ENCODE measurements around the gene DUSP1. TPM values are rescaled to one million over a fixed set of nuclear protein-coding genes. Genes with fewer than 3 reads are reported as not detected.

The DUSP1 gene
- total and polyA plus RNA-seq, 2 of the 13 experiments (the other 11 are each of a cell fraction or from before 2014, with no cell fraction given) = 27.1 to 55.5 TPM

DNA sequence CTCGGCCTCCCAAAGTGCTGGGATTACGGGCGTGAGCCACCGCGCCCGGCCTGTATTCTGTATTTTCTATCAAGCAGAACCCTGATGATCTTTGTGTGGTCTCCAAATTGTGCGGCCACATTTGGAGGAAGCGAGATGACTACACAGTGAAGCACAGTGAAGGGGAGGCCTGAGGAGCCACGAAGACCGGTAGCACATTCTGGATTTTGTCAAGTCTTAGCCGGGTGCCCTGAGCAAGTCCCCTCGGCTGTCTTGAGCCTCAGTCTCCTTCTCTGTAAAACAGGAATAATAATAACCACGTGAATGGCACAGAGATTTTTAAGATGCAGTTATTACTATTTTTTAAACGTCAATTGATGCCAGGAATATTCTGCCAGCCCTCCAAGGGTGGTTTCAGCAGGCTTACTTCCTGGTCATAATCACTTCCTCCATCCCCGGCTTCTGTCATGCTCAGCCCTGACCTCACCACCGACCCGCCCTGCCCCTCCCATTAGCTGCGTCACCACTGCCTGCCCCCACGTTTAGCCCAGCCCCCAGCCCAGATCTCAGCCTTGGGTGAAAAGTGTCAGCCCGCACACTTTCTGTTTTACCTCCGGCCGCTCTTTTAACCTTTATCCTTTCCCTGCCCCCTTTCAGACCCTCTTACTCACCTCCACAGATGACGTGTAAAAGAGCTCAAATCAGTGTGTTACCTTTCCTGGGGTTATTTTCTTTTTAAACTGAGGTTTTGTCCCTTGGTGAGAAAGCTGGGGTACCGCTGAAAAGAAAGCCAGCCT, 36.1 kb upstream of the DUSP1 start (continued):
- no peak for TF ChIP-seq CTCF (CRISPR knock-in tag; IDR thresholded peaks at IDR 0.05)
- no peak for TF ChIP-seq KDM4B (CRISPR knock-in tag; IDR thresholded peaks at IDR 0.05)
- TF ChIP-seq HIVEP1 (CRISPR knock-in tag; IDR thresholded peaks at IDR 0.05) = no peak
- no peak for TF ChIP-seq MBD4 (IDR thresholded peaks at IDR 0.05; ENCODE audit: borderline replicate concordance, low read length)
- TF ChIP-seq, protein P1, sequence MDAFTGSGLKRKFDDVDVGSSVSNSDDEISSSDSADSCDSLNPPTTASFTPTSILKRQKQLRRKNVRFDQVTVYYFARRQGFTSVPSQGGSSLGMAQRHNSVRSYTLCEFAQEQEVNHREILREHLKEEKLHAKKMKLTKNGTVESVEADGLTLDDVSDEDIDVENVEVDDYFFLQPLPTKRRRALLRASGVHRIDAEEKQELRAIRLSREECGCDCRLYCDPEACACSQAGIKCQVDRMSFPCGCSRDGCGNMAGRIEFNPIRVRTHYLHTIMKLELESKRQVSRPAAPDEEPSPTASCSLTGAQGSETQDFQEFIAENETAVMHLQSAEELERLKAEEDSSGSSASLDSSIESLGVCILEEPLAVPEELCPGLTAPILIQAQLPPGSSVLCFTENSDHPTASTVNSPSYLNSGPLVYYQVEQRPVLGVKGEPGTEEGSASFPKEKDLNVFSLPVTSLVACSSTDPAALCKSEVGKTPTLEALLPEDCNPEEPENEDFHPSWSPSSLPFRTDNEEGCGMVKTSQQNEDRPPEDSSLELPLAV (CRISPR knock-in tag; conservative IDR thresholded peaks at IDR 0.05; ENCODE audit: low read depth) = no peak
- no peak for TF ChIP-seq GPN1 (CRISPR knock-in tag; IDR thresholded peaks at IDR 0.05; ENCODE audit: borderline replicate concordance)
- TF ChIP-seq RFX5 (IDR thresholded peaks at IDR 0.05; ENCODE audit: low read depth, low read length) = no peak; the same call in 1 of the 2 replicates
- no peak for TF ChIP-seq ZNF775 (CRISPR knock-in tag; IDR thresholded peaks at IDR 0.05; ENCODE audit: borderline replicate concordance)
- TF ChIP-seq FOSL1 (CRISPR knock-in tag; IDR thresholded peaks at IDR 0.05; ENCODE audit: borderline replicate concordance) = no peak
- TF ChIP-seq, protein P2, sequence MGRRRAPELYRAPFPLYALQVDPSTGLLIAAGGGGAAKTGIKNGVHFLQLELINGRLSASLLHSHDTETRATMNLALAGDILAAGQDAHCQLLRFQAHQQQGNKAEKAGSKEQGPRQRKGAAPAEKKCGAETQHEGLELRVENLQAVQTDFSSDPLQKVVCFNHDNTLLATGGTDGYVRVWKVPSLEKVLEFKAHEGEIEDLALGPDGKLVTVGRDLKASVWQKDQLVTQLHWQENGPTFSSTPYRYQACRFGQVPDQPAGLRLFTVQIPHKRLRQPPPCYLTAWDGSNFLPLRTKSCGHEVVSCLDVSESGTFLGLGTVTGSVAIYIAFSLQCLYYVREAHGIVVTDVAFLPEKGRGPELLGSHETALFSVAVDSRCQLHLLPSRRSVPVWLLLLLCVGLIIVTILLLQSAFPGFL (CRISPR knock-in tag; IDR thresholded peaks at IDR 0.05) = no peak
- no peak for TF ChIP-seq ZEB1 (IDR thresholded peaks at IDR 0.05; ENCODE audit: insufficient replicate concordance, low read depth)
- no peak for TF ChIP-seq FOXA1 (IDR thresholded peaks at IDR 0.05)
- TF ChIP-seq FOXA1 (CRISPR knock-in tag; IDR thresholded peaks at IDR 0.05) = no peak
- no peak for TF ChIP-seq MTA3 (CRISPR knock-in tag; IDR thresholded peaks at IDR 0.05)
- TF ChIP-seq, protein P3, sequence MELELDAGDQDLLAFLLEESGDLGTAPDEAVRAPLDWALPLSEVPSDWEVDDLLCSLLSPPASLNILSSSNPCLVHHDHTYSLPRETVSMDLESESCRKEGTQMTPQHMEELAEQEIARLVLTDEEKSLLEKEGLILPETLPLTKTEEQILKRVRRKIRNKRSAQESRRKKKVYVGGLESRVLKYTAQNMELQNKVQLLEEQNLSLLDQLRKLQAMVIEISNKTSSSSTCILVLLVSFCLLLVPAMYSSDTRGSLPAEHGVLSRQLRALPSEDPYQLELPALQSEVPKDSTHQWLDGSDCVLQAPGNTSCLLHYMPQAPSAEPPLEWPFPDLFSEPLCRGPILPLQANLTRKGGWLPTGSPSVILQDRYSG (CRISPR knock-in tag; IDR thresholded peaks at IDR 0.05) = no peak
- TF ChIP-seq ETS1 (CRISPR knock-in tag; IDR thresholded peaks at IDR 0.05) = no peak
- TF ChIP-seq HNF4G (IDR thresholded peaks at IDR 0.05; ENCODE audit: borderline replicate concordance, low read depth, low read length) = peak; percentile 5; the same call in 1 of the 2 replicates
- no peak for TF ChIP-seq HNF4G (CRISPR knock-in tag; IDR thresholded peaks at IDR 0.05; ENCODE audit: borderline replicate concordance, low read depth)
- TF ChIP-seq ATF5 (CRISPR knock-in tag; IDR thresholded peaks at IDR 0.05; ENCODE audit: low read depth) = no peak
- peak; percentile 85 for TF ChIP-seq KAT8 (CRISPR knock-in tag; IDR thresholded peaks at IDR 0.05)
- TF ChIP-seq, protein P4, sequence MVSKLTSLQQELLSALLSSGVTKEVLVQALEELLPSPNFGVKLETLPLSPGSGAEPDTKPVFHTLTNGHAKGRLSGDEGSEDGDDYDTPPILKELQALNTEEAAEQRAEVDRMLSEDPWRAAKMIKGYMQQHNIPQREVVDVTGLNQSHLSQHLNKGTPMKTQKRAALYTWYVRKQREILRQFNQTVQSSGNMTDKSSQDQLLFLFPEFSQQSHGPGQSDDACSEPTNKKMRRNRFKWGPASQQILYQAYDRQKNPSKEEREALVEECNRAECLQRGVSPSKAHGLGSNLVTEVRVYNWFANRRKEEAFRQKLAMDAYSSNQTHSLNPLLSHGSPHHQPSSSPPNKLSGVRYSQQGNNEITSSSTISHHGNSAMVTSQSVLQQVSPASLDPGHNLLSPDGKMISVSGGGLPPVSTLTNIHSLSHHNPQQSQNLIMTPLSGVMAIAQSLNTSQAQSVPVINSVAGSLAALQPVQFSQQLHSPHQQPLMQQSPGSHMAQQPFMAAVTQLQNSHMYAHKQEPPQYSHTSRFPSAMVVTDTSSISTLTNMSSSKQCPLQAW (CRISPR knock-in tag; IDR thresholded peaks at IDR 0.05) = peak; percentile 65; the same call in 1 of the 2 replicates
